ENCODE results near the gene RNF217.
"Not testable (repeated sequence)": the region's sequence is repeated elsewhere in the genome, so short reads cannot be mapped to it uniquely, and the experiment has no call there.

RNF217 gene

DNA sequence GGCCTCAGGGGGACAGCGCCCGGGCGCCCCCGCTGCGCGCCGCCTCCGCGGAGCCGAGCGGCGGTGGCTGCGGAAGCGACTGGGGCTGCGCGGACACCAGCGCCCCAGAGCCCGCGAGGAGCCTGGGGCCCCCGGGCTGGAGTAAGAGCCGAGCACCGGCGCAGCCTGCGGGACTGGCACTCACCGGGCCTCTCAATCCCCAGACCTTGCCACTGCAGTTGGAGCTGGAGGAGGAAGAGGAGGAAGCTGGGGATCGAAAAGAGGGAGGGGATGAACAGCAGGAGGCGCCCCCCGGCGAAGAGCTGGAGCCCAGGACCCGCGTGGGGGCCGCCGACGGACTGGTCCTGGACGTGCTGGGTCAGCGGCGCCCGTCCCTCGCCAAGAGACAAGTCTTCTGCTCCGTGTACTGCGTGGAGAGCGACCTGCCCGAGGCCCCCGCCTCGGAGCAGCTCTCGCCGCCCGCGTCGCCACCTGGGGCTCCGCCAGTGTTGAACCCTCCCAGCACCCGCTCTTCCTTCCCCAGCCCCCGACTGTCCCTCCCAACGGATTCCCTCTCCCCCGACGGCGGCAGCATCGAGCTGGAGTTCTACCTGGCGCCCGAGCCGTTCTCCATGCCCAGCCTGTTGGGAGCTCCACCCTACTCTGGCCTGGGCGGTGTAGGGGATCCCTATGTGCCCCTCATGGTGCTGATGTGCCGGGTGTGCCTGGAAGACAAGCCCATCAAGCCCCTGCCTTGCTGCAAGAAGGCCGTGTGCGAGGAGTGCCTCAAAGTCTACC lies 590 bp downstream of the RNF217 start:
- no peak for DNase-seq (ENCODE audit: low read depth)
- TF ChIP-seq, protein P1, sequence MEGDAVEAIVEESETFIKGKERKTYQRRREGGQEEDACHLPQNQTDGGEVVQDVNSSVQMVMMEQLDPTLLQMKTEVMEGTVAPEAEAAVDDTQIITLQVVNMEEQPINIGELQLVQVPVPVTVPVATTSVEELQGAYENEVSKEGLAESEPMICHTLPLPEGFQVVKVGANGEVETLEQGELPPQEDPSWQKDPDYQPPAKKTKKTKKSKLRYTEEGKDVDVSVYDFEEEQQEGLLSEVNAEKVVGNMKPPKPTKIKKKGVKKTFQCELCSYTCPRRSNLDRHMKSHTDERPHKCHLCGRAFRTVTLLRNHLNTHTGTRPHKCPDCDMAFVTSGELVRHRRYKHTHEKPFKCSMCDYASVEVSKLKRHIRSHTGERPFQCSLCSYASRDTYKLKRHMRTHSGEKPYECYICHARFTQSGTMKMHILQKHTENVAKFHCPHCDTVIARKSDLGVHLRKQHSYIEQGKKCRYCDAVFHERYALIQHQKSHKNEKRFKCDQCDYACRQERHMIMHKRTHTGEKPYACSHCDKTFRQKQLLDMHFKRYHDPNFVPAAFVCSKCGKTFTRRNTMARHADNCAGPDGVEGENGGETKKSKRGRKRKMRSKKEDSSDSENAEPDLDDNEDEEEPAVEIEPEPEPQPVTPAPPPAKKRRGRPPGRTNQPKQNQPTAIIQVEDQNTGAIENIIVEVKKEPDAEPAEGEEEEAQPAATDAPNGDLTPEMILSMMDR (IDR thresholded peaks at IDR 0.05; ENCODE audit: insufficient read depth, low read depth, low read length, missing control alignments), result no peak
- no peak overlapping the region for H3K4me3 ChIP-seq (ENCODE audit: low read depth, low read length)

DNA sequence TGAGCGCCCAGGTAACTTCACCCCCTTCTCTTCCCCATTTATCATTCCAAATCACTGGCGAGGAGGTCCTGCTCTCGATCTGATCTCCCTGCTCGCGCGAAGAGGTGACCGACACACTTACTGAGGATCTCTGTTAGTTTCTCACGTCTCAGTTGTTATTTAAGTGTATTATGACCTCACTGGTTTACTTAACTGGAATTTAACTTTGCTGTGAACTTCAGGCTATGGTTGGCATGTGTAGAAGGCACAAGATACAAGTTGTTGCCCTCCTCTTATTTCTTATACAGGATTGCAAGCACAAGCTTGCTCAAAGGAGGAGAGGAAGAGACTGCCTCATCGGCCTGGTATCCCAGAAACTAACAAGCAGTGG lies 1.2 kb downstream of the RNF217 start:
- TF ChIP-seq, protein P1 (IDR thresholded peaks at IDR 0.05; ENCODE audit: insufficient read depth, low read depth, low read length, missing control alignments), result no peak
- H3K4me3 ChIP-seq (ENCODE audit: low read depth, low read length), result no peak overlapping the region
- DNase-seq (ENCODE audit: low read depth), result no peak

DNA sequence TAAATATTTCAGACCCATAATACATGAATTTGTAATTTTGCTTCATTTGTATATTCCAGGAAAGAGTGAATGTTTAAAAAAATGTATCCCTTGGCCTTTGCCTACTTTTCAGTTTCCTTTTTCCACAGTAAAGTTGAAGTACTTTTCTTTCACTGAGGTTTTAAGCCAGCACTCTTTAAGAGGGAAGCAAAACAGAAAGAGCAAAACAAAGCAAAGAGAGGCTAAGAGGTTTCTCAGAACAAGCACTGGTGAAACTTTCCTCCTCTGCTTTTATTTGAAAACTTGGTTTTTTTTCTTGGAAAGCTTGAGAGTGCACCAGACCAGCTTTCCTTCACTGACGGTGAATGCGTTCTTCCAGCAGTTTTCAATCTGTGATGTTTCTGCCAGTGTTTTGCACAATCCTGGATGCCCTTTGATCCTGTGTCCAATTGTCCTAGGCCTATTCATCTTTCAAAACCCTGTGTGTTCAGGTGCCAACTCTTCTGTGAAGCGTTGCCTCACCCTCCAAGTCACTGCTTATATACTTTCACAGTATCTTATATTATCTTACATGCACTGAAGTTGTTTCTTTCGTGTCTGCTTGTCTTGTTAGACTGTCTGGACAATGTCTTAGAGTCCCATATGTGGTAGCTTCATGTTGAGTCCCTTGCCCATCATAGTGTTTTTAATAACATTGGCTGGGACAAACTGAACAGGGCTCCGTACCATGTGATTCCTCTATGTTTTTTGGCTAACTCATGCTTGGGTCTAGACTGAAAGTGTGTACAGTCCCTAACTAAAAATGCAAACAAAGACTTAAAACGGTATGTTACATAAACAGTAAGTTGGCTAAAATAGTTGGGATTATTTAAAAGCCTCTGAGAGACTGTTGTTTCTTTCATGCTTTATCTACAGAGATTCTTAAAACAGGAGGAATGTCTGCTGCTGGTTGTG lies 1.9 kb downstream of the RNF217 start:
- no peak overlapping the region for H3K4me3 ChIP-seq (ENCODE audit: low read depth, low read length)
- DNase-seq (ENCODE audit: low read depth), result no peak
- TF ChIP-seq, protein P1 (IDR thresholded peaks at IDR 0.05; ENCODE audit: insufficient read depth, low read depth, low read length, missing control alignments), result no peak

DNA sequence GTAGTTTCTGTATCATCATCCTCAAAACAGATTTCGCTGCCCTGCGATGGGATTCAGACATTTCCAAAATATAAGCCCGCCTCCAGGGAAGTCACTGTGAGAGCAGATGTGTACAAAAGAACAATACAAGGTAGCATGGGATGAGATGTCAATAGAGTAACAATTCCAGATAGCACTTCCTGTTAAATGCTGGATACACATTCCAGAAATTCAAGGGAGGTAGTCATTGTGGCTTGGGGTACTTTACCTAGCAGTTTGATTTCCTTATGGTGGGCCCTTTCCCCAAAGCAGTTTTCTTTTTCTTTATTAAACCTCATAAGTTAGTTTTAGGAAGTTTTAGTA lies 2.5 kb downstream of the RNF217 start:
- no peak overlapping the region for H3K4me3 ChIP-seq (ENCODE audit: low read depth, low read length)

DNA sequence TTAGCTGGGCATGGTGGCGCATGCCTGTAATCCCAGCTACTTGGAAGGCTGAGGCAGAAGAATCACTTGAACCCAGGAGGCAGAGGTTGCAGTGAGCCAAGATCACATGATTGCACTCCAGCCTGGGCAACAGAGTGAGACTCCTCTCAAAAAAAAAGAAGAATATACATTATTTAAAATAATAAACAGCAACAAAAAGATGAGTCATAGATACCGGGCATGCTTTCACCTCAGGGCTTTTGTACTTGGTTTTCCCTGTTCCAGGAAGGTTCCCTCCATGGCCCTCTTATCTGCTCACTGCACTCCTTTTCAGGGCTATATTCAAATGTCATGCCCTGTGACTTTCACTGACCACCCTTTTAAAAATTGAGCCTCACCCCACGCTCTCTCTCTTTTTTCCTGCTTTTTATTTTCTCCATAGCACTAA lies 3.2 kb downstream of the RNF217 start:
- DNase-seq (ENCODE audit: low read depth); H3K4me3 ChIP-seq (ENCODE audit: low read depth, low read length): not testable (repeated sequence)

More for the DNA sequence above, 2.5 kb downstream of the RNF217 start:
- TF ChIP-seq, protein P1 (IDR thresholded peaks at IDR 0.05; ENCODE audit: insufficient read depth, low read depth, low read length, missing control alignments), result no peak
- DNase-seq (ENCODE audit: low read depth), result no peak

DNA sequence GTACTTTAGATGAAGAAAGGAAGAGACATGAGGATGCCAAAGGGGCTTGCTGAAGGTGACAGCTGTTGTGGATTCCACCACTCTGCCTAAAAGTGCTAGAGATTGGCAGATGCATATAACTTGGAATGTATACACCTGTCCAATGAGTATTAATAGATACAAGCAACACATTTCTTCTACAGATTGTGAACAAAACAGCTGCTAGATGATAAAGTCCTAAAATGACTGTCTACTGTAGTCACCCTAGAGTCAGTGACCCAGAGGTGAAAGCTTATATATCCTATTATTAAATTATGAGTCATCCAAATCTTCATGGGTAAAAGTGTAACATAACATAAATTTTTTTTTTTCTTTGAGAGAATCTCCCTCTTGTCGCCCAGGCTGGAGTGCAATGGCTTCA lies 5.2 kb downstream of the RNF217 start:
- no peak overlapping the region for H3K4me3 ChIP-seq (ENCODE audit: low read depth, low read length)
- no peak for DNase-seq (ENCODE audit: low read depth)
- TF ChIP-seq, protein P1 (IDR thresholded peaks at IDR 0.05; ENCODE audit: insufficient read depth, low read depth, low read length, missing control alignments), result no peak

DNA sequence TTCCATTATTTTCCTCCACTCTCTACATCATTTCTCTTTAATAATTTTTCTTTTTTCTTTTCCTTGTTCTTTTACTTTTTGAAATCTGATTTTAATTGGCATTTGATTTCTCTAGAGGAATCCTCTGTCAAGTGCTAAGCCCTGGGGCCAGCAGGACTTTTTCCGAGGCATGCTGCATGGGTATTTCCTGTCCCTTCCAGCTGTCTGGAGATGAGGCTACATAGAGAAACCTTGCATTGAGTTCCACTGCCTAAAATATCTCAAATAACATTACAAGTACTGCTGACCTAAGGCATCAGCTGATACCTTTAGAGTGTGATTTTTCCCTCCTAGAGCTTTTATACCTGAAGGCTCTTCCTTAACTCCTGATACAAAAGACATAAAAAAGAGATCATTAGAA lies 6.2 kb downstream of the RNF217 start:
- no peak overlapping the region for H3K4me3 ChIP-seq (ENCODE audit: low read depth, low read length)
- no peak for DNase-seq (ENCODE audit: low read depth)
- TF ChIP-seq, protein P1 (IDR thresholded peaks at IDR 0.05; ENCODE audit: insufficient read depth, low read depth, low read length, missing control alignments), result no peak
